NCI-H226 (cell line): ENCODE results near the gene TMEM131L.

ENCODE experiments used
- DNase-seq: peaks from one replicate; pipeline ENCODE4 v3.0.0-alpha.2; 2015

Gene TMEM131L

DNA sequence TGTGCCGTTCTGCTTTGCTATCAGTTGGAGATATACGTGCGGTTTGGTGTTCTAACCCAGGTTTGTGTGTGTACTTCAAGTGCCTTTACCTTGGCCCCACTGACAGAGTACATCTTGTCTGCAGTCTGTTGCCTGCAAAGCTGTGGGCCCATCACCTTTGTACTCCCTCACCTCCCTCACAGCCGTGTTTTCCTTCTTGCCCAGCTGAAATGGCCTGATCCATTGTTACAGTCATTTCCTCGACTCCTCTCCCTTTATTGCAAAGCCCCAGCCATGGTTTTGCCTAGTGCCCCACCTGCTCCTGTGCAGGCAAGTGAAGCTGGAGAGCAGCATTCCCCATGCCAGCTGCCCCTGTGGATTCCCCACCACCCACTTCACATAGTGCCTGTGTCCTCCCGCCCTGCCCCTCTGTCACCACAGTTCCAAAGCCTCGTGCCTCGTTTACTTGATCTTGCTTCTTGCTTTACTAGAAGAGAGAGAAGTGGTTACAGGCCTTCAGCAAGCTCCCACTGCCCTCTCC, 162.7 kb downstream of the TMEM131L start:
- no peak for DNase-seq

DNA sequence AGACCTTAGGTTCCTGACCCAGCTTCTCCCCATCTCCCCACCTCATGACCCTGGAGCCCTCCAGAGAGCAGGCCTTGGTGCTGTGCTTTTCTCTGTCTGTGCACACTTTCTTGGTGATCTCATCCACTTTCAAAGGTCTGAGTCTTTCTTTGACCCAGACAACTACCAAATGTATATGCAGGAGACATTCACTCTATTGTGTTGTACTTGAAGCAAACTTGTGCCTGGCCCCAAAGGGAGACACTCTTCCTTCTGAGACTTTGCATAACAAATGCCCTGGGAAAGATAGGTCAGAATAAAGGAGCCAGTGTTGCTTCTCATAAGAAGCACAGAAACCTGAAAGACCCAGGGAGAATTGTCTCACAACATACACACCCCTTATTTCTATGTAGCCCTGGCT, 163.6 kb downstream of the TMEM131L start:
- no peak for DNase-seq

DNA sequence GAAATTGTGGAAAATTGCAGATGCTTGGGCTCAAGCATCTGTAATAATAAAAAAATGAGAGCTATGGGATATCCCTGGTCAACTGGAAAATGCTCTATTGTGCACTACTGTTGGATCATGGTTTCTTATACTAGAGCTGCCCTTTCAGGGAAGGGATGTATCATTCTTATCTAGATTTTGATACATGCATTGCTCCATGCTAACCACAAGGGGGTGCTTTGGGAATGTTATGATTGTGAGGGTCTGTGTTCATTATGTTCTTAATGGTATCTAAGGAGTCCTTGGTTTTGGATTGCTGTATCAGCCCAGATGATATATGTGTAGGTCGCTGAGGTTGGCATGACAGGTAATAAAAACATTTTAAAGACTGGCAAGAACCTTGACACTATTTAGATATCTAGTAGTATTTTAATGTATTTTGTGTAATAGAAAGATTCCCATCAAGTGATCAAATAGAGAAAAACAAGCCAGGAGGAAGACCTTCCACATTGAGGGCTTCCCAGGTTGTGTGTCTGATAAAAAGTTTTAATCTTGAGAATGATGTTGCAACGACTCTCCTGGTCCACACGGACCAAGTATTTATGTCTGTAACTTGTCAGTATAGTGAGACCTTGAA, 168.7 kb downstream of the TMEM131L start:
- no peak for DNase-seq

GRCh38 chr4:153635846-153636245, 169.7 kb downstream of the TMEM131L start:
- DNase-seq = no peak

- DNase-seq = no peak
Measured at GRCh38 chr4:153637201-153637600, 171.0 kb downstream of the TMEM131L start.

DNA sequence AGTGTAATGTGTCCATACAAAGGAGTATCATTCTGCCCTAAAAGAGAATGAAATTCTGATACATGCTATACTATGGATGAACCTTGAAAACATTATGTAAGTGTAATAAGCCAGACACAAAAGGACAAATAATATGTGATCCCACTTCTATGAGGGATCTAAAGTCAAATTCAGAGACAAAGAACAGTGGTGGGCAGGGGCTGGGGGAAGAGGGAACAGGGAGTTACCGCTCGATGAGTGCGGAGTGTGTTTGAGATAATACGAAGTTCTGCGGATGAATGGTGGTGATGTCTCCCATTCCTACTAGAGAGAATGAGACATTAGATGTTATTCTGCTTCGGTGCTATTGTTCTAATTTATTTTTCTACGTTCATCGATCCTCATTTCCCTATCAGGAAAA, 171.9 kb downstream of the TMEM131L start:
- no peak for DNase-seq

DNA sequence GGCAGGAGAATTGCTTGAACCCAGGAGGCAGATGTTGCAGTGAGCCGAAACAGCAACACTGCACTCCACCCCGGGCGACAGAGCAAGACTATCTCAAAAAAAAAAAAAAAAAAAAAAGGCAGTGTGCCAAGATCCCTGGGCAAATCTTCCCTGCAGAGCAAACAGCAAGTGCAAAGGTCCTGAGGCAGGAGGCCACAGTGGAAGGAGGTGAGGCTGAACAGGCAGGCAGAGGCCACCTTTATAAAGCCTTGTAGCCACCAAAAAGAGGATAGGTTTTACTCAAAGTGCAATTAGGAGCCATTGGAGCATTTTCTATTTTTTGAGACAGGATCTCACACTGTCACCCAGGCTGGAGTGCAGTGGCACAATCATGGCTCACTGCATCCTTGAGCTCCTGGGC, 172.8 kb downstream of the TMEM131L start:
- DNase-seq = no peak

DNA sequence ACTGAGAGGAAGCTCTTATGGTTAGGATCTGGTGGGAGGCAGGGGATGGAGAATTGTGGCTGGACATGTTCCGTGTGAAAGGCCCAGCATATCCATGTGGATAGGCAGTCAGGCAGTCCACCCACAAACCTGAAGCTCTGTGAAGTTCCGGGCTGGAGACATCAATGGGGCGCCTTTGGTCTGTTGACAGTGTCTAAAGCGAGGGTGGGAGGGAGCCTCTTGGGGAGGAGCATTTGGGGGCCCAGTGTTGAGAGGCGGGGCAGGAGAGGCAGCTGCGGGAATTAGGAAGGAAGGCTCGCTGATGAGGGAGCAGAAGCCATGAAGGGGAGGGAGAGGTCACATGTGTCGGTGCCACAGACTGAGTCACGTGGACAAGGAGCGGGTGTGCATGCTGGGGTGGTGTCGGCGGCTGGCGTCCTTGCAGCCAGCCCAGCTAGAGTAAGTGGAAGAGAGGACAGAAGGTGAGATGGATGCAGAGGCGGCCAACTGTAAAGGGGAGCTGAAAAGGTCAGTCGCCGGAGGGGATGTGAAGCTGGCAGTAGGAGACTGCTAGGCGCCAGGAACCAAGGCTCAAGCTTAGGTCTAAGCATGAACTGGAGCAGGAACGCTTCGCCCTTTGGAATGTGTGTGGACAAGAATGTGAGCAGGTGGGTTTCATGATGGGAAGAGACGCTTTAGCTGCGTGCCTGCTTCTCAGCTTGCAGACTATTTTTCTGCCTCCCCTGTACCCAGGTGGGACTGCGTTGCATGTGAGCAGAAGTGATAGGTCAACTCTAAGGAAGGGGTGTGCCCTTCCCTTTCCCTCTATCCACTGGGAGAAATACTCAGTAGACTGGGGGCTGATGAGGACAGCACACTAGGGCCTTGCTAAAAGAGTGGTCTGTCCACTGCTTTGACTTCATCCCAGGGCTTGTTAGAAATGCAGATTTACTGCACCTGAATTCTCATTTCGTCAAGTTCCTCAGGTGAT, 174.0 kb downstream of the TMEM131L start:
- no peak for DNase-seq

- DNase-seq = no peak
Measured at GRCh38 chr4:153641532-153641931, 175.4 kb downstream of the TMEM131L start.

GRCh38 chr4:153643406-153644383, 177.5 kb downstream of the TMEM131L start:
- DNase-seq = peak; percentile 39

GRCh38 chr4:153645183-153645582, 179.0 kb downstream of the TMEM131L start:
- no peak for DNase-seq

GRCh38 chr4:153646261-153646660, 180.1 kb downstream of the TMEM131L start:
- no peak for DNase-seq

DNA sequence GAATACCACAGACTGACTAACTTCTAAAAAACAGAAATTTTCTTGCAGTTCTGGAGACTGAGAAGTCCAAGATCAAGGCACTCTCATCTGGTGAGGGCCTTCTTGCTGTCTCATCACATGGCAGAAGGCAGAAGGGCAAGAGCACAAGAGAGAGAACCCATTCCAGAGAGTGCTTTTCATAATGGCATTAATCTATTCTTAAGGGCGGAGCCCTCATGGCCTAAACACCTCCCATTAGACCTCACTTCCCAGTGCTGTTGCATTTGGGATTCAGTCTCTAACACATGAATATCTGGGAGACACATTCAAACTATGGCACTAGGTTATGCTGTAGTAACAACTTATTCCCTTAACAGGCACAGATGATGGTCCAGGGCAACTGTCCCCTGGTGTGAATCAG, 180.8 kb downstream of the TMEM131L start:
- DNase-seq = no peak

DNA sequence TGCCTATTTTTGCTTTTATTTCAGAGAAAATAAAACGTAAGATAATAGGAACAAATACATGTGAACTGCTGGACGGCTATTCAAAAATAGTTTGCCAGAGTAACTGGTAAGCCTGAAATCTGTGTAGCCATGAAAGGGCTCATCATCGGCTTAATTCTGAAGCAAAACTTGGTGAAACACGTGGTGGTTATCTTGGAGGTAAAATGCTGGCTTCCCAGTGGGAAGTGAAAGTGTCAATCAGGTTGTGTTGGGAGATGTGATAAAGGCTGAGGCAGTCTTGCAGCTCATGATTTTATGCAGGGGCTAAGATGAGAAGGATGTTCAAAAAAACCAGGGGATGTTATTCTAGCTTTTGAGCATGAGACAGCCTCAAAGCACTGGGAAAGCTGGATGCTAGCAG, 181.8 kb downstream of the TMEM131L start:
- DNase-seq = no peak

GRCh38 chr4:153649572-153649991, 183.4 kb downstream of the TMEM131L start:
- DNase-seq = peak; percentile 8

GRCh38 chr4:153651116-153651515, 185.0 kb downstream of the TMEM131L start:
- DNase-seq = no peak

DNA sequence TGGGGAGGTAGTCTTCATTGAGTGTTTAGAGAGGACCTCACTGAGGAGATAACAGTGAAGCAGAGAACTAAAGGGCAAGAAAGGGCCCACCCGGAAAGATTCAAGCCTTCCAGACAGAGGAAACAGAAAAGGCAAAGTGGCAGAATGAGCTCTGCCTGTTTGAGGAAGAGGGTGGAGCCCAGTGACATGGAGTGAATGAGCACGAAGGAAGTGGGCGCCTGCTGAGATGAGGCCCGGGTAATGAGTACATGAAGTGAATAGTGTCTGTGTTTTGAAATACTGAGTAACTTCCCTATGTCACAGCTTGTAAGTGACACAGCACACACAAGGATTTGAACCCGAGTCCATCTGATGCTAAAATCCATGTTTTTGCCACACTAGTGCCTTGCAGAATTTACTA, 185.4 kb downstream of the TMEM131L start:
- DNase-seq = no peak

GRCh38 chr4:153652051-153652784, 186.1 kb downstream of the TMEM131L start:
- DNase-seq = no peak

DNA sequence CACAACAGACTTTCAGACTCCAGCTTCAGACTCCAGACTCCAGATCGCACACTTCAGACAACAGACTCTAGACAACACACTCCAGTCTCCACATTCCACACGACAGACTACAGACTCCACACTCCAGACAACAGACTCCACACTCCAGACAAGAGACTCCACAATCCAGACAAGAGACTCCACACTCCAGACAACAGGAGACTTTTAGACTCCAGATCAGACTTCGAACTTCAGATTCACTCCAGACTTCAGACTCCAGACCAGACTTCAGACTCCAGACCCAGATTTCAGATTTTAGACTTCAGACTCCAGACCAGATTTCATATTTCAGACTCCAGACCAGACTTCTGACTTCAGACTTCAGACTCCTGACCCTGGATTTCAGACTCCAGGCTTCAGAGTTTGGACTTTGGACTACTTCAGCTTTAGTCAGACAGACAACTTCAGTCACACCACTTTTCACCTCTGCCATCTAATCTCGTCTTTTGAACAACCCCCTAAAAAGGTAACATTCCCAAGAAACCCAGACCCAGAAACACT, 188.9 kb downstream of the TMEM131L start:
- no peak for DNase-seq

GRCh38 chr4:153655928-153656327, 189.8 kb downstream of the TMEM131L start:
- DNase-seq = peak; percentile 69

GRCh38 chr4:153661215-153661822, 195.2 kb downstream of the TMEM131L start:
- DNase-seq = no peak
